ENCODE measurements around the gene DPM3. TPM values are rescaled to one million over a fixed set of nuclear protein-coding genes. Genes with fewer than 3 reads are reported as not detected.
"Not testable (repeated sequence)": the region's sequence is repeated elsewhere in the genome, so short reads cannot be mapped to it uniquely, and the experiment has no call there.

Gene DPM3
- total RNA-seq, 1 donor from 2014 or later, result 49.7 TPM

DNA sequence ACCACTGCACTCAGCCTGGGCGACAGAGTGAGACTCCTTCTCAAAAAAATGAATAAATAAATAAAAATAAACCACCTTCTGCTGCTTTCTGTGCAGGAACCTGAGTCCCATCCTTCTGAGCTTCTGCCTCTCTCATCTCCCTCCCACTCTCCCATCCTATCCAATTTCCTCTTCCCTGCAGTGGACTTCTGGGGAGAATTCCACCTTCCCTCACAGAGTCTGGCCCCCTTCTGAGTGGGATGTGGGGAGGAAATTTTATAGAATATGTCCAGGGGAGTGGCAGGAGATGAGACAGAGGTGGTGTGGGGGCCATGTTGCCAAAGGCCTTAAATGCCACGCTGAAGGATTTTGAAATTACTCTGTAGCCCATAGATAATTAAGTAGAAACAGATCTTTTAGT, 18.0 kb downstream of the DPM3 start:
- TF ChIP-seq, protein P1, sequence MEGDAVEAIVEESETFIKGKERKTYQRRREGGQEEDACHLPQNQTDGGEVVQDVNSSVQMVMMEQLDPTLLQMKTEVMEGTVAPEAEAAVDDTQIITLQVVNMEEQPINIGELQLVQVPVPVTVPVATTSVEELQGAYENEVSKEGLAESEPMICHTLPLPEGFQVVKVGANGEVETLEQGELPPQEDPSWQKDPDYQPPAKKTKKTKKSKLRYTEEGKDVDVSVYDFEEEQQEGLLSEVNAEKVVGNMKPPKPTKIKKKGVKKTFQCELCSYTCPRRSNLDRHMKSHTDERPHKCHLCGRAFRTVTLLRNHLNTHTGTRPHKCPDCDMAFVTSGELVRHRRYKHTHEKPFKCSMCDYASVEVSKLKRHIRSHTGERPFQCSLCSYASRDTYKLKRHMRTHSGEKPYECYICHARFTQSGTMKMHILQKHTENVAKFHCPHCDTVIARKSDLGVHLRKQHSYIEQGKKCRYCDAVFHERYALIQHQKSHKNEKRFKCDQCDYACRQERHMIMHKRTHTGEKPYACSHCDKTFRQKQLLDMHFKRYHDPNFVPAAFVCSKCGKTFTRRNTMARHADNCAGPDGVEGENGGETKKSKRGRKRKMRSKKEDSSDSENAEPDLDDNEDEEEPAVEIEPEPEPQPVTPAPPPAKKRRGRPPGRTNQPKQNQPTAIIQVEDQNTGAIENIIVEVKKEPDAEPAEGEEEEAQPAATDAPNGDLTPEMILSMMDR (IDR thresholded peaks at IDR 0.05; ENCODE audit: unreplicated experiment), result no peak
- Mint-ChIP-seq H3K36me3 (no peaks in the 10 kb centered on the region), H3K4me3 (no peak overlapping the region), H3K9me3 (no peaks in the 10 kb centered on the region), H3K27me3 (ENCODE audit: low read depth) (peaks cover 26% of the 10 kb centered on the region), H3K4me1 (peaks cover 34% of the 10 kb centered on the region), H3K27ac (no peak overlapping the region)
- no peak for DNase-seq (ENCODE audit: low spot score in 2 of 2, unreplicated experiment in 2 of 2)

DNA sequence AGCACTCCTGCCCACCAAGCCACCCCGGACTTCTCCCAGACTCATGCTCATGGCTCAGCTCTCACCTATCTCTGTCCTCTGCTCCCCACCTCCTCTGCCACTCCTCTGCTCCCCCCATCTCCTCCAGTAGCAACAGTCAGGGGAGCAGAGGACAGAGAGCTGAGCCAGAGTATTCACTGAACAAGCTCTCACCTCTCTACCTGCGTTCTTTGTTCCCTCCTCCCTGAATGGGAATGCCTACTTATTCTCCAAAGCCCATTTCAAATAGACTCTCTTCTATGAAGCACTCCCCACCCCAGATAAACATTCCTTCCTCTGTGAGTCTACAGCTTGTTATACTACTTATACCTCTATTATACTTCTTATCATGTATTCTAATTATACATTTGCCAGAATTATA, 19.1 kb downstream of the DPM3 start:
- TF ChIP-seq, protein P1 (IDR thresholded peaks at IDR 0.05; ENCODE audit: unreplicated experiment), result no peak
- H3K36me3 Mint-ChIP-seq, result no peaks in the 10 kb centered on the region
- H3K4me1 Mint-ChIP-seq, result peaks cover 25% of the 10 kb centered on the region
- H3K9me3 Mint-ChIP-seq, result no peaks in the 10 kb centered on the region
- H3K27me3 Mint-ChIP-seq (ENCODE audit: low read depth), result peaks cover 18% of the 10 kb centered on the region
- peak overlapping the region; percentile 6 for H3K27ac Mint-ChIP-seq
- no peak for DNase-seq (ENCODE audit: low spot score in 2 of 2, unreplicated experiment in 2 of 2)
- H3K4me3 Mint-ChIP-seq, result no peak overlapping the region

DNA sequence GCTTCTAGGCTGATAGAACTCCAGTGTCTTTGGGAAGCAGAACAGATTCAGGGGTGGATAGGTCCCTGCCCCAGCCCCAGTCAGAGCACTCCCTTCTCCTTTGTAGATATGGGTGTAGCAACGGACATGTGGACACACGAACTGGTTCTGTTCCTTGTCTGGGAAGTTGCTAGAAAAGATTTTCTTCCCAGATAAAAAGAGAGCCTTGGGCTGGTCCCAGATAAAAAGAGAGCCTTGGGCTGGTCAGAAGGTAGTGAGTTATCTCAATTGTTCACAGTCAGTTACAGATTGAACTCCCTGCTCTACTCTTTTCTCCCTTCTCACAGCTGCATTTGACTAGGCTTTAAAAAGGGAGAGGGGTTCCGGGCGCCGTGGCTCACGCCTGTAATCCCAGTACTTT, 20.1 kb downstream of the DPM3 start:
- TF ChIP-seq, protein P1 (IDR thresholded peaks at IDR 0.05; ENCODE audit: unreplicated experiment), result no peak
- peaks cover 15% of the 10 kb centered on the region for H3K27me3 Mint-ChIP-seq (ENCODE audit: low read depth)
- no peak for DNase-seq (ENCODE audit: low spot score in 2 of 2, unreplicated experiment in 2 of 2)
- no peak overlapping the region for H3K4me3 Mint-ChIP-seq
- no peaks in the 10 kb centered on the region for H3K36me3 Mint-ChIP-seq
- no peaks in the 10 kb centered on the region for H3K9me3 Mint-ChIP-seq
- H3K4me1 Mint-ChIP-seq, result peaks cover 19% of the 10 kb centered on the region
- no peak overlapping the region for H3K27ac Mint-ChIP-seq

DNA sequence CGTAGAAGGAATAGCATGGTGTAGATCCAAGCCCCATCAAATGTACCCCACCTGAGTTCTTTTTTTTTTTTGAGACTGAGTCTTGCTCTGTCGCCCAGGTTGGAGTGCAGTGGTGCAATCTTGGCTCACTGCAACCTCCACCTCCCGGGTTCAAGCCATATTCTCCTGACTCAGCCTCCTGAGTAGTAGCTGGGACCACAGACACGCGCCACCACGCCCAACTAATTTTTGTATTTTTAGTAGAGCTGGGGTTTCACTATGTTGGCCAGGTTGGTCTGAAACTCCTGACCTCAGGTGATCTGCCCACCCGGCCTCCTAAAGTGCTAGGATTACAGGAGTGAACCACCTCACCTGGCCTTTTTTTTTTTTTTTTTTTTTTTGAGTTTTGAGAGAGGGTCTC, 22.2 kb downstream of the DPM3 start:
- H3K4me1 Mint-ChIP-seq; H3K9me3 Mint-ChIP-seq; H3K36me3 Mint-ChIP-seq; H3K4me3 Mint-ChIP-seq; DNase-seq (ENCODE audit: low spot score in 2 of 2, unreplicated experiment in 2 of 2); H3K27me3 Mint-ChIP-seq (ENCODE audit: low read depth); H3K27ac Mint-ChIP-seq: not testable (repeated sequence)

DNA sequence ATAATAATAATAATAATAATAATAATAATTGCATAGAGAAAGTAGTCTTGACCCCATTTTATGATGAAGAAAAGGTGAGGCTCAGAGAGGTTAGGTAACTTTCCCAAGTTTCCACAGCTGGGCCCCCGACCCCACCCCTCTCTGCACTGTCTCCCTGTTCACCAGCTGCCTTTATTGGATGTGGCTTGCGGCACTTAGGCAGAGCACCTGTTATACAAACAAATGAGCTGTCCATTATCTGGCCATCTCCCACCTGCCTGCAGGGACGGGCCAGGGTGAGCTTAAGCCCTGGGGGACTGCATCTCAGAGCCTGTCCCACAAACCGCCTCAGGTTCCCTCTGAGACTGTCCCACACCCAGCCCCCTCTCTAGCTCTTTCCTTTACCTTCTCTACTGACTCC, 22.7 kb downstream of the DPM3 start:
- no peak overlapping the region for H3K27ac Mint-ChIP-seq
- H3K9me3 Mint-ChIP-seq, result no peaks in the 10 kb centered on the region
- no peaks in the 10 kb centered on the region for H3K36me3 Mint-ChIP-seq
- no peak for DNase-seq (ENCODE audit: low spot score in 2 of 2, unreplicated experiment in 2 of 2)
- H3K4me1 Mint-ChIP-seq, result peaks cover 8% of the 10 kb centered on the region
- TF ChIP-seq, protein P1 (IDR thresholded peaks at IDR 0.05; ENCODE audit: unreplicated experiment), result no peak
- H3K4me3 Mint-ChIP-seq, result no peak overlapping the region
- H3K27me3 Mint-ChIP-seq (ENCODE audit: low read depth), result peaks cover 3% of the 10 kb centered on the region

DNA sequence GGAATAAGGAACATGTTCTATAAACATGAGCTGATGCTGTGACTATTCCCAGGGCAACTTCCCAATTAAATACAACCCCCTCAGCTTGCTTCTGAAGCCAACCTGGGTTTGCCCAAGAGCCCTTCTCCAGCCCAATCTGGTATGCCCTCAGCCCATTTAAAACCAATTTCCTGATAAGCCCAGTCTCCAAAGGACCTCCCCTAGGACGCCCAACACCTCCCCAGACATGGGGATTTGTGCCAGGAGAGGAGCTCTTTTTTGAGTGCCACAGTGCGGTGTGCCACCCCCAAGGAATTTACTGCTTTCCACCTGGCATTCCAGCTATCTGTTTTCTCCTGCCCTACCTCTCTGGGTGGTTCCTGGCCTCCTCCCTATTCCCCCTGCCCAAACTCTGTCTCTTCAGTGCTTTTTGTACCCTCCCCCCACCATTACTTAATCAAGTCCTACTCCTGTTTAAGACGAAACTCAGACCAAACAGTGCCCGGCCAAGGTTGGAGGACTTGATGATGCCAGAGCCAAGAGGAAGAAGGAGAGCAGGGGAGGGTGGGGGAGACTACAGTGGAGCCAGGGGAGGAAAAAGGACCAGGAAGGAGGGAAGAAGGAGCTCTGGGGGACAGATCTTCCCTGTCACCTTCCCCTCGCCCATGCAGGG, 24.1 kb downstream of the DPM3 start:
- TF ChIP-seq, protein P1 (IDR thresholded peaks at IDR 0.05; ENCODE audit: unreplicated experiment), result no peak
- Mint-ChIP-seq H3K27ac (no peak overlapping the region), H3K4me3 (no peak overlapping the region), H3K4me1 (peaks cover 11% of the 10 kb centered on the region), H3K9me3 (no peaks in the 10 kb centered on the region), H3K27me3 (ENCODE audit: low read depth) (peaks cover 2% of the 10 kb centered on the region), H3K36me3 (no peaks in the 10 kb centered on the region)
- DNase-seq (ENCODE audit: low spot score in 2 of 2, unreplicated experiment in 2 of 2), result no peak

All from mesothelial cell of epicardium (in vitro differentiated cells).